ENCODE data around the gene C1QTNF12. TPM values are rescaled to one million over a fixed set of nuclear protein-coding genes. Genes with fewer than 3 reads are reported as not detected.

C1QTNF12 gene
- polyA plus RNA-seq, 1 donor from 2014 or later: 0.74 TPM

GRCh38 chr1:1223321-1223720 is 23.2 kb downstream of the C1QTNF12 start:
- Histone ChIP-seq H3K9ac (ENCODE audit: low read length) (no peak overlapping the region), H3K9me2 (ENCODE audit: insufficient read depth, low read length) (no peaks in the 10 kb centered on the region), H3F3A (ENCODE audit: insufficient read depth, low read length, poor library complexity, severe bottlenecking) (no peaks in the 10 kb centered on the region), H3K9me3 (ENCODE audit: low read length) (no peaks in the 10 kb centered on the region), H4K20me1 (ENCODE audit: insufficient read depth) (no peaks in the 10 kb centered on the region), H3K4me2 (ENCODE audit: low read length) (no peak overlapping the region), H3K36me3 (ENCODE audit: insufficient read depth, low read length) (no peaks in the 10 kb centered on the region), H2AFZ (ENCODE audit: low read depth, low read length) (no peak overlapping the region), H3K4me3 (ENCODE audit: low read length) (no peak overlapping the region), H3K79me2 (replicated peaks; ENCODE audit: insufficient read depth, low read length) (no peaks in the 10 kb centered on the region), H3K27ac (ENCODE audit: low read length) (no peak overlapping the region), H3K27me3 (ENCODE audit: insufficient read depth, low read depth, low read length) (no peaks in the 10 kb centered on the region)
- TF ChIP-seq EP300 (conservative IDR thresholded peaks at IDR 0.05; ENCODE audit: poor library complexity, severe bottlenecking) (no peak), EZH2 (IDR thresholded peaks at IDR 0.05; ENCODE audit: borderline replicate concordance, insufficient read depth, low read length, poor library complexity, severe bottlenecking) (no peak), CTCF (IDR thresholded peaks at IDR 0.05; ENCODE audit: poor library complexity, severe bottlenecking) (no peak), TAF1 (IDR thresholded peaks at IDR 0.05; ENCODE audit: low read depth) (no peak), POLR2AphosphoS5 (IDR thresholded peaks at IDR 0.05) (no peak), SMC3 (conservative IDR thresholded peaks at IDR 0.05; ENCODE audit: poor library complexity) (no peak)

- no peaks in the 10 kb centered on the region for H3K27me3 ChIP-seq (ENCODE audit: insufficient read depth, low read depth, low read length)
Observed at GRCh38 chr1:1222575-1223225, 23.8 kb downstream of the C1QTNF12 start.

GRCh38 chr1:1221887-1222574 is 24.5 kb downstream of the C1QTNF12 start:
- Histone ChIP-seq H3K36me3 (ENCODE audit: insufficient read depth, low read length) (no peaks in the 10 kb centered on the region), H3K27ac (ENCODE audit: low read length) (no peak overlapping the region), H3K4me3 (ENCODE audit: low read length) (no peak overlapping the region), H3K9ac (ENCODE audit: low read length) (no peak overlapping the region), H3K79me2 (replicated peaks; ENCODE audit: insufficient read depth, low read length) (no peaks in the 10 kb centered on the region), H2AFZ (ENCODE audit: low read depth, low read length) (no peak overlapping the region), H4K20me1 (ENCODE audit: insufficient read depth) (no peaks in the 10 kb centered on the region), H3K9me3 (ENCODE audit: low read length) (no peaks in the 10 kb centered on the region), H3F3A (ENCODE audit: insufficient read depth, low read length, poor library complexity, severe bottlenecking) (no peaks in the 10 kb centered on the region), H3K27me3 (ENCODE audit: insufficient read depth, low read depth, low read length) (no peaks in the 10 kb centered on the region), H3K4me2 (ENCODE audit: low read length) (no peak overlapping the region), H3K9me2 (ENCODE audit: insufficient read depth, low read length) (no peaks in the 10 kb centered on the region)
- no peak for TF ChIP-seq RAD21 (conservative IDR thresholded peaks at IDR 0.05)

More at GRCh38 chr1:1222575-1223225, 23.8 kb downstream of the C1QTNF12 start:
- TF ChIP-seq EP300 (conservative IDR thresholded peaks at IDR 0.05; ENCODE audit: poor library complexity, severe bottlenecking): no peak
- TF ChIP-seq POLR2AphosphoS5 (IDR thresholded peaks at IDR 0.05): no peak
- no peak overlapping the region for H3K4me2 ChIP-seq (ENCODE audit: low read length)
- H3K36me3 ChIP-seq (ENCODE audit: insufficient read depth, low read length): no peaks in the 10 kb centered on the region
- H3F3A ChIP-seq (ENCODE audit: insufficient read depth, low read length, poor library complexity, severe bottlenecking): no peaks in the 10 kb centered on the region
- H3K27ac ChIP-seq (ENCODE audit: low read length): no peak overlapping the region
- H3K9me3 ChIP-seq (ENCODE audit: low read length): no peaks in the 10 kb centered on the region
- no peaks in the 10 kb centered on the region for H3K79me2 ChIP-seq (replicated peaks; ENCODE audit: insufficient read depth, low read length)
- H2AFZ ChIP-seq (ENCODE audit: low read depth, low read length): no peak overlapping the region
- no peak overlapping the region for H3K9ac ChIP-seq (ENCODE audit: low read length)
- H3K9me2 ChIP-seq (ENCODE audit: insufficient read depth, low read length): no peaks in the 10 kb centered on the region
- H3K4me3 ChIP-seq (ENCODE audit: low read length): no peak overlapping the region
- H4K20me1 ChIP-seq (ENCODE audit: insufficient read depth): no peaks in the 10 kb centered on the region

All from neural cell (in vitro differentiated cells).